Tibial artery (tissue), 4 donors: ENCODE results near the gene RBM48.

Experiments
- DNase-seq, 2 donors: peaks; one replicate each; pipeline ENCODE4 v3.0.0-alpha.2; 2019
- H3K27ac ChIP-seq, 2 donors: fragments of 200-600 bp; sonication (generic) in 1 of 2; 1 replicate in 1 of 2; 2 replicates in 1 of 2; pipeline ENCODE4 v1.5.1; 2018 to 2019; ENCODE audit warnings: mild to moderate bottlenecking in 1 of 2
- H3K27me3 ChIP-seq, 2 donors: fragments of 200-600 bp; sonication (generic) in 1 of 2; one replicate each; pipeline versions ENCODE4 v1.5.1 to v1.6.0; 2016 to 2019
- H3K36me3 ChIP-seq, 3 donors: fragments of 200-600 bp; sonication (generic) in 2 of 3; one replicate each; pipeline ENCODE4 v1.5.1; 2016 to 2019; ENCODE audit warnings: mild to moderate bottlenecking in 2 of 3
- H3K4me1 ChIP-seq, 4 donors: fragments of 200-600 bp; sonication (generic) in 2 of 4; 1 replicate in 3 of 4; 2 replicates in 1 of 4; pipeline ENCODE4 v1.5.1; 2016 to 2019
- H3K4me3 ChIP-seq, 2 donors: fragments of 200-600 bp; sonication (generic) in 1 of 2; 1 replicate in 1 of 2; 2 replicates in 1 of 2; pipeline ENCODE4 v1.5.1; 2018 to 2019; ENCODE audit warnings: mild to moderate bottlenecking in 2 of 2
- H3K9me3 ChIP-seq, 3 donors: fragments of 200-600 bp; sonication (generic) in 1 of 3; one replicate each; pipeline ENCODE4 v1.5.1; 2016 to 2019
- intact Hi-C: fragments of 100-400 bp; cut with DNase I; formaldehyde crosslinking; loops from one replicate; pipeline ENCODE4 v1.15.0; 2023; ENCODE audit warnings: low total_unique reads
- TF ChIP-seq, protein P1 (sequence below), 2 experiments: fragments of 200-600 bp in 1 of 2; fragments of 450-650 bp in 1 of 2; IDR thresholded peaks; one replicate each; pipeline ENCODE4 v1.5.1; 2017 to 2019; ENCODE audit warnings: antibody characterized with exemption in 2 of 2, mild to moderate bottlenecking in 1 of 2, moderate library complexity in 1 of 2

Gene RBM48

DNA sequence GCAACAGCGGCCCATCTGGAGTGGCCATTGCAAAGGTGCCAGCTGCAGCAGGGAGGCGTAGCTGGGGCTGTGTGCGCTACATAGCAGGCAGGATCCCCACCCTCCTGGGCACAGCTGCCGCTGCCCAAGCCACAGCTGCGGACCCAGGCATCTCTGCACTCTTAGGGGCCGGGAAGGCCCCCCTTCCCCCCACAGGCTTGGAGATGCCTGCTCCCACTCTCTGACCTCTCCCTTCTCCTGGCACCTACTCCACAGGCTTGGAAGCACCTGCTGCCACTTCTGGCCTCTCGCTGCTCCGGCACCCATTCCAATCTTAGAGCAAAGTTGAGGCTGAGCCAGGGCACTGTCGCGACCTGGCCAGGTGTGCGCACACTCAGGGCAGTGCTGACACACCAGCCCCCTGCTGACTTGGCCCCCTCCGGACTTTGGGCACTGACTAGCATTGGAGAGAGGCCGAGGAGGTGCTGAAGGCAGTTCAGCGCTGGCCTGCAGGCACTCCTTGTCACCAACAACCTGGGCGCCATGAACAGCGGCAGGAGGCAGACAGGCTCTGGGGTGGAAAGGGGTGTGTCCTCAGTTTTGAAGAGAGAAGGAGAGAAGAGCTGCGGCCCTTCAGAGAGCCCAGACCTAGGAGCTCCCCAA, 18.4 kb downstream of the RBM48 start:
- Histone ChIP-seq H3K4me1 (no peaks in the 10 kb centered on the region), H3K9me3 (no peaks in the 10 kb centered on the region), H3K4me3 (no peak overlapping the region), H3K27me3 (no peaks in the 10 kb centered on the region), H3K27ac (no peak overlapping the region), H3K36me3 (no peaks in the 10 kb centered on the region)
- intact Hi-C loops, result no loop called here
- TF ChIP-seq, protein P1, sequence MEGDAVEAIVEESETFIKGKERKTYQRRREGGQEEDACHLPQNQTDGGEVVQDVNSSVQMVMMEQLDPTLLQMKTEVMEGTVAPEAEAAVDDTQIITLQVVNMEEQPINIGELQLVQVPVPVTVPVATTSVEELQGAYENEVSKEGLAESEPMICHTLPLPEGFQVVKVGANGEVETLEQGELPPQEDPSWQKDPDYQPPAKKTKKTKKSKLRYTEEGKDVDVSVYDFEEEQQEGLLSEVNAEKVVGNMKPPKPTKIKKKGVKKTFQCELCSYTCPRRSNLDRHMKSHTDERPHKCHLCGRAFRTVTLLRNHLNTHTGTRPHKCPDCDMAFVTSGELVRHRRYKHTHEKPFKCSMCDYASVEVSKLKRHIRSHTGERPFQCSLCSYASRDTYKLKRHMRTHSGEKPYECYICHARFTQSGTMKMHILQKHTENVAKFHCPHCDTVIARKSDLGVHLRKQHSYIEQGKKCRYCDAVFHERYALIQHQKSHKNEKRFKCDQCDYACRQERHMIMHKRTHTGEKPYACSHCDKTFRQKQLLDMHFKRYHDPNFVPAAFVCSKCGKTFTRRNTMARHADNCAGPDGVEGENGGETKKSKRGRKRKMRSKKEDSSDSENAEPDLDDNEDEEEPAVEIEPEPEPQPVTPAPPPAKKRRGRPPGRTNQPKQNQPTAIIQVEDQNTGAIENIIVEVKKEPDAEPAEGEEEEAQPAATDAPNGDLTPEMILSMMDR (IDR thresholded peaks at IDR 0.05), result no peak
- DNase-seq, result no peak

DNA sequence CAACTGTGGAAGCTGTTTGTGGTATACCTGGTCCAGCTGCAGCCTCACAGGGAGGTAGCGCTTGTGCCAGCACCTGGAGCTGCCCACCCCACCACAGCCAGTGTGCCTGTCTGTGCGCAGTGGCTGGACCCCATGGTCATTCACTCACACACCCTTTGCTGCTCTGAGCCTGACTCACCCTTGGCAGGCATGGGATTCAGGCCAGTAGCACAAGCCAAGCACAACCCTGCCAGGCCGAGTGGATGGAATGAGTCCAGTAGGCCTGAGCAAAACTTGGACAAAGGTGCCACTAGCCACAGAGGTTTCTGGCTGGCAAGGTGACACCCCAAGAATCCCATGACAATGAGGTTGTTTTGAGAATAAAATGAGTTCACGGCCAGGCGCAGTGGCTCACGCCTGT, 19.0 kb downstream of the RBM48 start:
- DNase-seq, result no peak
- no peaks in the 10 kb centered on the region for H3K4me1 ChIP-seq

DNA sequence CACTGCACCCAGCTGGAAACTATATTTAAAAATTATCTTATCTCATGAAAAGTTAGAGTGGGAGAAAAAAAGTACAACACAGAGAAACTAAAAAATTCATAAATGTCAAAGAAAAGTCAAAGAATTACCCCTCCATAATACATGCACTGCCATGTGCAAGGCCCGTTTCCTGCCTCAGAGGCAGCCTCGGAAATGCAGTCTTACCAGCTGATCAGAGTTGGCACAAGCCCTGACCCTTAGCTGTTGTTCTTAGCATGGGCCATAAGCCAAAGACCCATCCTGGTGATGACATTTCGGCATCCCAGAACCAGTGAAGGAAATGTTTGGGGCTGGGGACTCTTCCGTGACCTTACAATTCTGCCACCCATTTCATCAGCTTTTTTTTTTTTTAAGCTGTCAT, 21.6 kb downstream of the RBM48 start:
- no peaks in the 10 kb centered on the region for H3K9me3 ChIP-seq
- H3K36me3 ChIP-seq, result no peaks in the 10 kb centered on the region
- no peak overlapping the region for H3K27ac ChIP-seq
- no peaks in the 10 kb centered on the region for H3K4me1 ChIP-seq
- TF ChIP-seq, protein P1 (IDR thresholded peaks at IDR 0.05), result no peak
- H3K4me3 ChIP-seq, result no peak overlapping the region
- no peak for DNase-seq
- intact Hi-C loops, result no loop called here
- no peaks in the 10 kb centered on the region for H3K27me3 ChIP-seq

More for the DNA sequence above, 19.0 kb downstream of the RBM48 start:
- no peaks in the 10 kb centered on the region for H3K36me3 ChIP-seq
- no peaks in the 10 kb centered on the region for H3K27me3 ChIP-seq
- intact Hi-C loops, result no loop called here
- H3K4me3 ChIP-seq, result no peak overlapping the region
- TF ChIP-seq, protein P1 (IDR thresholded peaks at IDR 0.05), result no peak
- H3K9me3 ChIP-seq, result no peaks in the 10 kb centered on the region
- no peak overlapping the region for H3K27ac ChIP-seq

DNA sequence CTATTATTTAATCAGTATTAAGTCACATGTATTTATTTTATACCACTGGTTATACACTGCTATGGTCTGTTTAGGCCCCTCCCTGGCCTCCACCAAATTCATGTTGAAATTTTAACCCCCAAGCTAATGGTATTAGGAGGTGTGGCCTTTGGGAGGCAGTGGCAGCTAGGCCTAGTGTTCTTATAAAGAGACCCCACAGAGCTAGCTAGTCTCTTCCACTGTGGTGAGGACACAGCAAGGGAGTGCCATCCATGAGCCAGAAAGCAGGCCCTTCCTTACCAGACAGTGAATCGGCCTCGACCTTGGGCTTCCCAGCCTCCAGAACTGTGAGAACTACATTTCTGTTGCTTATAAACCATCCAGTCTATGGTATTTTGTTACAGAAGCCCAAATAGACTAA, 28.7 kb downstream of the RBM48 start:
- intact Hi-C loops, result no loop called here
- H3K9me3 ChIP-seq, result no peaks in the 10 kb centered on the region

GRCh38 chr7:92557808-92558362, 29.3 kb downstream of the RBM48 start:
- TF ChIP-seq, protein P1 (IDR thresholded peaks at IDR 0.05), result no peak
- Histone ChIP-seq H3K4me3 (no peak overlapping the region), H3K27ac (no peak overlapping the region), H3K27me3 (no peaks in the 10 kb centered on the region), H3K36me3 (peaks cover 10 to 31% (median 25%) of the 10 kb centered on the region in 3 donors), H3K9me3 (no peaks in the 10 kb centered on the region), H3K4me1 (no peaks in the 10 kb centered on the region)
- no peak for DNase-seq
- intact Hi-C loops, result no loop called here

More for the DNA sequence above, 28.7 kb downstream of the RBM48 start:
- Histone ChIP-seq H3K27me3 (no peaks in the 10 kb centered on the region), H3K4me1 (no peaks in the 10 kb centered on the region), H3K27ac (no peak overlapping the region), H3K4me3 (no peak overlapping the region), H3K36me3 (peaks cover 6 to 27% (median 22%) of the 10 kb centered on the region in 3 donors)
- TF ChIP-seq, protein P1 (IDR thresholded peaks at IDR 0.05), result no peak
- DNase-seq, result no peak
